ENCODE data around the gene TMEM121. TPM values are rescaled to one million over a fixed set of nuclear protein-coding genes. Genes with fewer than 3 reads are reported as not detected.
"Not testable (repeated sequence)": the region's sequence is repeated elsewhere in the genome, so short reads cannot be mapped to it uniquely, and the experiment has no call there.

Gene TMEM121
- total and polyA plus RNA-seq, 2 of the 4 experiments (the other 2 are of a cell fraction), result 2.7 to 6.3 TPM

- H3K23ac ChIP-seq (ENCODE audit: low read depth, low read length); CTCF ChIA-PET; H2BK120ac ChIP-seq (ENCODE audit: low read depth, low read length); H3K4me2 ChIP-seq (ENCODE audit: low read depth, low read length); H3K36me3 ChIP-seq (ENCODE audit: control insufficient read depth, insufficient read depth, low read length); H4K91ac ChIP-seq (ENCODE audit: insufficient read depth, low read depth, low read length); DNase-seq; H3K4me1 ChIP-seq (ENCODE audit: control insufficient read depth, insufficient read depth, low read length); H2BK15ac ChIP-seq (ENCODE audit: low read depth, low read length); H4K5ac ChIP-seq (ENCODE audit: low read depth, low read length); BruUV-seq (replicated peaks); intact Hi-C loops (cut with micrococcal nuclease); H3K56ac ChIP-seq (ENCODE audit: extremely low read depth, insufficient read depth, low read length); ATAC-seq (ENCODE audit: low read depth); H3K79me1 ChIP-seq (ENCODE audit: low read depth in 1 of 2, low read length in 2 of 2); H2AK5ac ChIP-seq (ENCODE audit: low read depth, low read length); H2AFZ ChIP-seq (replicated peaks; ENCODE audit: low read length, poor library complexity); in situ Hi-C loops (cut with MboI; ENCODE audit: low sequenced_read_pairs); H3K27ac ChIP-seq (ENCODE audit: insufficient read depth, low read length); H3K4me3 ChIP-seq (ENCODE audit: insufficient read depth, low read depth, low read length); H3K9me1 ChIP-seq (ENCODE audit: insufficient read depth, low read length); H3K9ac ChIP-seq (ENCODE audit: low read depth, low read length); dilution Hi-C loops (cut with HindIII; ENCODE audit: low sequenced_read_pairs, unreplicated experiment); H2AK9ac ChIP-seq (replicated peaks; ENCODE audit: low read depth, low read length, poor library complexity); POLR2A ChIA-PET (ENCODE audit: unreplicated experiment); H3K14ac ChIP-seq (replicated peaks; ENCODE audit: low read depth, low read length); H3K9me3 ChIP-seq (ENCODE audit: control insufficient read depth, insufficient read depth, low read length); H2BK20ac ChIP-seq (ENCODE audit: low read depth, low read length); H4K8ac ChIP-seq (ENCODE audit: low read depth in 2 of 2, low read length in 2 of 2); H3K27me3 ChIP-seq (ENCODE audit: control insufficient read depth, insufficient read depth, low read length); H3K18ac ChIP-seq (ENCODE audit: low read depth, low read length); H3K4ac ChIP-seq (ENCODE audit: low read depth, low read length); H4K20me1 ChIP-seq (ENCODE audit: insufficient read depth, low read length); H2BK5ac ChIP-seq (ENCODE audit: low read depth, low read length, poor library complexity, severe bottlenecking): not testable (repeated sequence)
- WGBS, 2 experiments (ENCODE audit: extremely low coverage in 2 of 2, insufficient read length in 1 of 2), result no CpG with 5 or more reads among the region's 20 CpGs
Measured at GRCh38 chr14:105546410-105546809, 20.0 kb downstream of the TMEM121 start.

- H3K18ac ChIP-seq (ENCODE audit: low read depth, low read length); H2AK5ac ChIP-seq (ENCODE audit: low read depth, low read length); H3K27ac ChIP-seq (ENCODE audit: insufficient read depth, low read length); H3K23ac ChIP-seq (ENCODE audit: low read depth, low read length); H4K91ac ChIP-seq (ENCODE audit: insufficient read depth, low read depth, low read length); H4K8ac ChIP-seq (ENCODE audit: low read depth in 2 of 2, low read length in 2 of 2); H2BK120ac ChIP-seq (ENCODE audit: low read depth, low read length); H3K9me3 ChIP-seq (ENCODE audit: control insufficient read depth, insufficient read depth, low read length); BruUV-seq (replicated peaks); H3K79me1 ChIP-seq (ENCODE audit: low read depth in 1 of 2, low read length in 2 of 2); intact Hi-C loops (cut with micrococcal nuclease); H3K14ac ChIP-seq (replicated peaks; ENCODE audit: low read depth, low read length); H3K4ac ChIP-seq (ENCODE audit: low read depth, low read length); H4K20me1 ChIP-seq (ENCODE audit: insufficient read depth, low read length); H3K27me3 ChIP-seq (ENCODE audit: control insufficient read depth, insufficient read depth, low read length); H3K9me1 ChIP-seq (ENCODE audit: insufficient read depth, low read length); H3K56ac ChIP-seq (ENCODE audit: extremely low read depth, insufficient read depth, low read length); POLR2A ChIA-PET (ENCODE audit: unreplicated experiment); H2BK20ac ChIP-seq (ENCODE audit: low read depth, low read length); H3K9ac ChIP-seq (ENCODE audit: low read depth, low read length); H2AFZ ChIP-seq (replicated peaks; ENCODE audit: low read length, poor library complexity); dilution Hi-C loops (cut with HindIII; ENCODE audit: low sequenced_read_pairs, unreplicated experiment); H3K4me1 ChIP-seq (ENCODE audit: control insufficient read depth, insufficient read depth, low read length); H3K36me3 ChIP-seq (ENCODE audit: control insufficient read depth, insufficient read depth, low read length); H4K5ac ChIP-seq (ENCODE audit: low read depth, low read length); H3K4me2 ChIP-seq (ENCODE audit: low read depth, low read length); H3K4me3 ChIP-seq (ENCODE audit: insufficient read depth, low read depth, low read length); H2AK9ac ChIP-seq (replicated peaks; ENCODE audit: low read depth, low read length, poor library complexity); H2BK15ac ChIP-seq (ENCODE audit: low read depth, low read length); in situ Hi-C loops (cut with MboI; ENCODE audit: low sequenced_read_pairs); ATAC-seq (ENCODE audit: low read depth); H2BK5ac ChIP-seq (ENCODE audit: low read depth, low read length, poor library complexity, severe bottlenecking); DNase-seq; CTCF ChIA-PET: not testable (repeated sequence)
- WGBS, 2 experiments (ENCODE audit: extremely low coverage in 2 of 2, insufficient read length in 1 of 2), result no CpG with 5 or more reads among the region's 24 CpGs
Measured at GRCh38 chr14:105547072-105547471, 20.7 kb downstream of the TMEM121 start.

Measured in IMR-90 (cell line).